ENCODE data around the gene SYTL3.
A peak's percentile ranks its signal among the peaks of the same experiment; 100 is the strongest.

SYTL3 gene

GRCh38 chr6:158812611-158813010 is 162.8 kb downstream of the SYTL3 start:
- Mint-ChIP-seq H3K4me1 (ENCODE audit: low read depth) (peaks cover 82% of the 10 kb centered on the region), H3K9me3 (no peaks in the 10 kb centered on the region), H3K27ac (peak overlapping the region; percentile 69), H3K27me3 (ENCODE audit: low read depth) (no peaks in the 10 kb centered on the region), H3K36me3 (ENCODE audit: low read depth) (peaks cover 80% of the 10 kb centered on the region), H3K4me3 (peak overlapping the region; percentile 100)
- no peak for DNase-seq (ENCODE audit: low spot score)

GRCh38 chr6:158813032-158813431 is 163.2 kb downstream of the SYTL3 start:
- Mint-ChIP-seq H3K36me3 (ENCODE audit: low read depth) (peaks cover 80% of the 10 kb centered on the region), H3K4me1 (ENCODE audit: low read depth) (peaks cover 80% of the 10 kb centered on the region), H3K27ac (peak overlapping the region; percentile 69), H3K4me3 (peak overlapping the region; percentile 100), H3K27me3 (ENCODE audit: low read depth) (no peaks in the 10 kb centered on the region), H3K9me3 (no peaks in the 10 kb centered on the region)
- no peak for DNase-seq (ENCODE audit: low spot score)

Measured in T-helper 2 cell treated with Interferon-gamma antibody and Interleukin-4, amounts not matched to agents 5 μg/mL and 100 μg/mL, for 36 hours (primary cell).